Mammary epithelial cell (primary cell): Measurements from ENCODE around the gene EVX2.

Experiments used
- CTCF ChIP-seq, 2 donors: IDR thresholded peaks in 1 of 2; conservative IDR thresholded peaks in 1 of 2; 2 replicates each; pipeline ENCODE4 v1.5.1; 2011 to 2012; ENCODE audit warnings: inconsistent platforms in 2 of 2, low read length in 2 of 2, mild to moderate bottlenecking in 2 of 2, control low read depth in 1 of 2, low read depth in 1 of 2; ENCODE audit not compliant: insufficient read depth in 1 of 2; ENCODE audit errors: extremely low read depth in 1 of 2
- EZH2 ChIP-seq: IDR thresholded peaks from 2 replicates; pipeline ENCODE4 v1.6.1; 2012; ENCODE audit warnings: low read length, inconsistent platforms, borderline replicate concordance

- TF ChIP-seq CTCF (conservative IDR thresholded peaks at IDR 0.05 in 1 of 2, IDR thresholded peaks at IDR 0.05 in 1 of 2; ENCODE audit: extremely low read depth in 1 of 2, insufficient read depth in 1 of 2, low read depth in 1 of 2, low read length in 2 of 2) (no peak), EZH2 (peak; percentile 92)
Measured at GRCh38 chr2:176121190-176122051, 37.7 kb upstream of the EVX2 start.
